Panc1 (cell line): ENCODE data around the gene ELP5.

Experiments
- POLR2AphosphoS5 ChIP-seq: IDR thresholded peaks from 2 replicates; pipeline ENCODE4 v1.6.1; 2012; ENCODE audit warnings: mild to moderate bottlenecking, low read depth, low read length, moderate library complexity
- TF ChIP-seq, protein P1 (sequence below): fragments of 450-650 bp; IDR thresholded peaks from 2 replicates; pipeline ENCODE4 v1.5.1; 2017; ENCODE audit warnings: mild to moderate bottlenecking

DNA sequence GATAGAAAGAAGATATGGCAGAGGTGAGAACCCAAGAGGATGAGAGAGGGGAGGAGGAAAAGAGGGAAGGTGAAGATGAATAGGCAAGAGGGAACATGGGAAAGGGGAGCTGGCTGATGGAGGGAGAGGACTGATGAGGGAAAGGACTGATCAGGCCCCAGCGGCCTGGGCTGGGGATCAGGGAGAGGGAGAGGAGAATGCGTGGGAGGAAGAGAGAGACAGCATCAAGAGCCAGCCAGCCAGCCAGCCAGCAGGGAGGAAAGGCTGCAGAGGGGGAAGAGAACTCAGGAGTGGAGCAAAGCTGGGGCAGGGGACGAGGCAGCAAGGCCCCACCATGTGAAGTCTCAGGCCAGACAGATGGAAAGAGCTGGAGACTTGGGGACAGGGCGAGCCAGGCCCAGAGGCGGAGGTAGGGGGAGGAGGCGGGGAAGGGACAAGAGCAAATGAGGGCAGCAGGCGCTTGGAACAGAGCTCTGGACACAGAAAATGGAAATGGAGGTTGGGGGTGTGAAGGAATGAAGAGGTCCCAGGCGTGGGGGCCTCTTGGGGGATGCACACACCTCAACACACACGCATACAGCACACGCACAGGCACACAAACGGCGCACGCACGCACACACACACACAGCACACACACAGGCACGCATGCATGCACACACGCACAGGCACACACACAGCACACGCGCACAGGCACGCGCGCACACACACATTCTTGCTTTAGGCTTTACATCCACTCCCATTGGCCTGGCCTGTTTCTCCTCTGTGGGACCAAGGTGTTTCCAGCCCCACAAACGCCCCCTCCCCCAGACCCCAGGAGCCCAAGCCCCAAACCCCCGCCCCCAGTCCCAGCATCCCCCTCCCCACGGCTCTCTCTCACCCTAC is 44.7 kb upstream of the ELP5 start:
- TF ChIP-seq POLR2AphosphoS5, result no peak
- TF ChIP-seq, protein P1, sequence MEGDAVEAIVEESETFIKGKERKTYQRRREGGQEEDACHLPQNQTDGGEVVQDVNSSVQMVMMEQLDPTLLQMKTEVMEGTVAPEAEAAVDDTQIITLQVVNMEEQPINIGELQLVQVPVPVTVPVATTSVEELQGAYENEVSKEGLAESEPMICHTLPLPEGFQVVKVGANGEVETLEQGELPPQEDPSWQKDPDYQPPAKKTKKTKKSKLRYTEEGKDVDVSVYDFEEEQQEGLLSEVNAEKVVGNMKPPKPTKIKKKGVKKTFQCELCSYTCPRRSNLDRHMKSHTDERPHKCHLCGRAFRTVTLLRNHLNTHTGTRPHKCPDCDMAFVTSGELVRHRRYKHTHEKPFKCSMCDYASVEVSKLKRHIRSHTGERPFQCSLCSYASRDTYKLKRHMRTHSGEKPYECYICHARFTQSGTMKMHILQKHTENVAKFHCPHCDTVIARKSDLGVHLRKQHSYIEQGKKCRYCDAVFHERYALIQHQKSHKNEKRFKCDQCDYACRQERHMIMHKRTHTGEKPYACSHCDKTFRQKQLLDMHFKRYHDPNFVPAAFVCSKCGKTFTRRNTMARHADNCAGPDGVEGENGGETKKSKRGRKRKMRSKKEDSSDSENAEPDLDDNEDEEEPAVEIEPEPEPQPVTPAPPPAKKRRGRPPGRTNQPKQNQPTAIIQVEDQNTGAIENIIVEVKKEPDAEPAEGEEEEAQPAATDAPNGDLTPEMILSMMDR, result no peak
